ENCODE measurements around the gene FLAD1.

GRCh38 chr1:155026154-155026553 is 43.0 kb downstream of the FLAD1 start:
- TF ChIP-seq CTCF (conservative IDR thresholded peaks at IDR 0.05 in 1 of 2, IDR thresholded peaks at IDR 0.05 in 1 of 2; ENCODE audit: low read depth in 1 of 2, low read length in 2 of 2): no peak
- TF ChIP-seq EZH2 (IDR thresholded peaks at IDR 0.05; ENCODE audit: low read length, missing control alignments): no peak

Measured in fibroblast of lung (primary cell).